Measurements from ENCODE around the gene MFN1.
"Not testable (repeated sequence)": the region's sequence is repeated elsewhere in the genome, so short reads cannot be mapped to it uniquely, and the experiment has no call there.

MFN1 gene

GRCh38 chr3:179304605-179305004 lies 42.9 kb upstream of the MFN1 start:
- ChIA-PET POLR2A (ENCODE audit: low non-redundant PET) (no interaction called here), CTCF (no interaction called here)
- TF ChIP-seq, protein P1, sequence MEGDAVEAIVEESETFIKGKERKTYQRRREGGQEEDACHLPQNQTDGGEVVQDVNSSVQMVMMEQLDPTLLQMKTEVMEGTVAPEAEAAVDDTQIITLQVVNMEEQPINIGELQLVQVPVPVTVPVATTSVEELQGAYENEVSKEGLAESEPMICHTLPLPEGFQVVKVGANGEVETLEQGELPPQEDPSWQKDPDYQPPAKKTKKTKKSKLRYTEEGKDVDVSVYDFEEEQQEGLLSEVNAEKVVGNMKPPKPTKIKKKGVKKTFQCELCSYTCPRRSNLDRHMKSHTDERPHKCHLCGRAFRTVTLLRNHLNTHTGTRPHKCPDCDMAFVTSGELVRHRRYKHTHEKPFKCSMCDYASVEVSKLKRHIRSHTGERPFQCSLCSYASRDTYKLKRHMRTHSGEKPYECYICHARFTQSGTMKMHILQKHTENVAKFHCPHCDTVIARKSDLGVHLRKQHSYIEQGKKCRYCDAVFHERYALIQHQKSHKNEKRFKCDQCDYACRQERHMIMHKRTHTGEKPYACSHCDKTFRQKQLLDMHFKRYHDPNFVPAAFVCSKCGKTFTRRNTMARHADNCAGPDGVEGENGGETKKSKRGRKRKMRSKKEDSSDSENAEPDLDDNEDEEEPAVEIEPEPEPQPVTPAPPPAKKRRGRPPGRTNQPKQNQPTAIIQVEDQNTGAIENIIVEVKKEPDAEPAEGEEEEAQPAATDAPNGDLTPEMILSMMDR (conservative IDR thresholded peaks at IDR 0.05; ENCODE audit: low read depth), result no peak
- H3K27ac ChIP-seq, result no peak overlapping the region
- no peak for DNase-seq (ENCODE audit: low spot score)

GRCh38 chr3:179307362-179307761 lies 40.1 kb upstream of the MFN1 start:
- DNase-seq (ENCODE audit: low spot score); H3K27ac ChIP-seq; POLR2A ChIA-PET (ENCODE audit: low non-redundant PET): not testable (repeated sequence)
- CTCF ChIA-PET, result interaction anchor here (0.6 kb wide), 1 partner anchor 300 kb away, joined by 4 read pairs; no protein-coding TSS in a partner anchor

DNA sequence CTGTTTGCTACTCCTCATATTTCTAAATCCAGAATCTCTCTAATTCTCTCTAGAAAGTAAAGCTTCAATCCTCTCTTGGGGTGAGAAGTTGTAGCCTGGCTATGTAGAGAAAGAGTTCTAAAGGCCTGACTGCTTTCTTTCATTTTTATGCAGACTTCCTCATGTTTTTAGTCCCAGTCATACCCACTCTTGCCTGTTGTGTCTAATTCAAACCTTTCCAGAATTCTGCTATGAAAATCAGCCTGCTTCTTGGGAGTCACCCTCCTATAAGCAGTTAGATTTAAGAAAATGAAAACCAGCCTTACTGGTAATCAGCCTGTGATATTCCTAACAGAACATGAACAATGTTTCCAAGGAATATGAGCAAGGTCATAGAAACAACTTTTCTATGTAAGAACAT lies 39.5 kb upstream of the MFN1 start:
- ChIA-PET POLR2A (ENCODE audit: low non-redundant PET) (no interaction called here), CTCF (interaction anchor here (0.6 kb wide), 1 partner anchor 299 kb away, joined by 4 read pairs; no protein-coding TSS in a partner anchor)
- TF ChIP-seq, protein P1 (conservative IDR thresholded peaks at IDR 0.05; ENCODE audit: low read depth), result no peak
- H3K27ac ChIP-seq, result no peak overlapping the region
- DNase-seq (ENCODE audit: low spot score), result no peak

GRCh38 chr3:179309225-179310078 lies 38.1 kb upstream of the MFN1 start:
- POLR2A ChIA-PET (ENCODE audit: low non-redundant PET), result no interaction called here
- no peak overlapping the region for H3K27ac ChIP-seq
- TF ChIP-seq, protein P1 (conservative IDR thresholded peaks at IDR 0.05; ENCODE audit: low read depth), result no peak
- CTCF ChIA-PET, result no interaction called here
- no peak for DNase-seq (ENCODE audit: low spot score)

- DNase-seq (ENCODE audit: low spot score), result no peak
Measured at GRCh38 chr3:179318876-179319275, 28.6 kb upstream of the MFN1 start.

DNA sequence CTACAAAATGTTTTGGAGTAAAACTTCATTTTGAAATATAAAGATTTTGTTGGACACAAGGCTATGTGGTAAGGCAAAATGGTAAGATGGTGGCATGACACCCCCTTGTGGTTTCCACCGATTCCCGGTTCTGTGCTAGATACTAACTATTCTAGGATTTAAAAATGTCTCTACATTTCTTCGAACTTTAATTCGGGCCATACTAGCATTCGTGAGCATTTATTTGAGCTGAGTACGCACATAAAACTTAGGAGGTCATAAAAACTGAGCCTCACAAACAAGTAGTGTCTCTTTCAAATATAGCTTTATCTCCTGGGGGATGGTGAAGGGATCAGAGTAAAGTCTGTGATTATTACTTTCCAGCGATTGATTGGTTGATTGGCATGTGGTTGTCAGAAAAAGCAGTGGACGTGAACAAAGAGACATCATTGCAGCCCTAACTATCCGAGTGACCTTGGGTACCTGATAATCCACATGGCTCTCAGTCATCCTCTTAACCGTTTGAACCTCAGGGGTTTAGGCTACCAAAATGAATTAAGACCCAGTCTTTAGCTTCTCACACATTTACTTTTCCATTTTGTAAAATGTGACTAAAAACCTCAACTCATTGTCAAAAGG lies 25.7 kb upstream of the MFN1 start:
- H3K27ac ChIP-seq, result peak overlapping the region; percentile 91
- TF ChIP-seq, protein P1 (conservative IDR thresholded peaks at IDR 0.05; ENCODE audit: low read depth), result peak; percentile 59
- DNase-seq (ENCODE audit: low spot score), result peak; percentile 42
- POLR2A ChIA-PET (ENCODE audit: low non-redundant PET), result no interaction called here
- CTCF ChIA-PET, result interaction anchor here (0.5 to 1.2 kb wide), 7 partner anchors 9 to 306 kb away, joined by 3 to 5 read pairs (median 3); no protein-coding TSS in a partner anchor

More at GRCh38 chr3:179318876-179319275, 28.6 kb upstream of the MFN1 start:
- TF ChIP-seq, protein P1 (conservative IDR thresholded peaks at IDR 0.05; ENCODE audit: low read depth), result no peak
- ChIA-PET CTCF (no interaction called here), POLR2A (ENCODE audit: low non-redundant PET) (no interaction called here)
- no peak overlapping the region for H3K27ac ChIP-seq

Measured in RWPE1 (cell line).